GM19023 (cell line): ENCODE results near the gene KRTAP3-2.
"Not testable (repeated sequence)": the region's sequence is repeated elsewhere in the genome, so short reads cannot be mapped to it uniquely, and the experiment has no call there.

Source experiments
- ATAC-seq: cut with Tn5 transposase; IDR thresholded peaks from one replicate; pipeline ENCODE4 v1.9.1; 2021; ENCODE audit warnings: mild to moderate bottlenecking, moderate library complexity; ENCODE audit not compliant: unreplicated experiment

KRTAP3-2 gene

DNA sequence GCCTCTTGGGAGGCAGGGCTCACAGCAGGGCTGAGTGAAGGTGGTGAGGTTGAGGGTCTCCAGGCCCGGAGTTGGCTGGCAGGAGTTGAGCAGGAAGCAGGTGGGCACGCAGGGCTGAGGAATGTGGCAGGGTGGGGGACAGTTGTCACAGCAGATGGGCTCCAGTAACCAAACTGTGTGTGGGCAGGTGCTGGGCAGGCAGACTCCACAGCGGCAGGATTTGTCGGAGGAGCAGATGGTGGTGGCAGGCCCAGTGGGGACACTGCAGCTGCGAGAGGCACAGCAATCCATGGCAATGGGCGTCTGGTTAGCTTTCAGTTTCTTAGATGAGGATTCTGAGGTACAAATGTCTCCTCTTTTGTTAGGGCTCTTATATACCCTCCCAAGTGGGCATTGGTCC, at the start of gene KRTAP3-2:
Gene KRTAP3-2 (minus strand): TSS at position 344 of the 400 bp plus-strand sequence. CDS start 53 bp downstream, at position 291.
- ATAC-seq = not testable (repeated sequence)

DNA sequence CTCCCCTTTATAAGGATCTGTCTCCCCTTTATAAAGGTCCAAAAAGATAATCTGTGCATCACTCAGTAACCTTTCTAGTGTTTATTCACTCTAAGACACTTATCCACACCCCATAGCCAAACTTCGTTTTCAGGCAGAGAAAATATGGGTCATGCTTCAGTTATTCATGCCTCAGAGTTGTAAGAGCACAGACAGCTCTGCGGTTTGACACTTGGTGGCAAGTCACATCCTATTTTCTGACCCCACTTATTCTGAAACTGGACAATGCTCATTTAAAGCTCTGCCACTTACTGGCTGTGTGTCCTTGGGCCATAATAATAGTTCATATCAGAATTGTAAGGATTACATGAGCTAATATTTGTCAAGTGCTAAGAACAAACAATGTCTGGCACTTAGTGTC, 49.4 kb upstream of the KRTAP3-2 start:
- ATAC-seq = no peak

DNA sequence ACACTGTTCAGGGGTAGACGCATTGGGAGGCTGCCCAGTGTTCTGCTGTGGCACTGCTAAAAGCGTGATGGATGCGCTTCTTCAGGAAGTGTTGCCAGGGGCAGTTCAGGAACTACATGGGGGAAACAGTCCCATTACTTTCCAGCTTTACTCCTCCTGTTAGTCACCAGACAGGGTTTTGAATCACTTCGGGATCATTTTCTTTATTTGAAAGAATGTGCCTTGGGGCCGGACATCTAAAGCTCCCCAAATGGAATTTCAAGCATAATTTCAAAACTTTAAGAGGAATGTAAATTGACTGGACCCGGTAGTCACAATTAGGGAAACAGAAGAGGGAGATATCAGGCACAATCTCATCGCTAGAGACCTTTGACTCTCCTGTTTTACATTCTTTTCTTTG, 48.7 kb upstream of the KRTAP3-2 start:
- ATAC-seq = no peak

DNA sequence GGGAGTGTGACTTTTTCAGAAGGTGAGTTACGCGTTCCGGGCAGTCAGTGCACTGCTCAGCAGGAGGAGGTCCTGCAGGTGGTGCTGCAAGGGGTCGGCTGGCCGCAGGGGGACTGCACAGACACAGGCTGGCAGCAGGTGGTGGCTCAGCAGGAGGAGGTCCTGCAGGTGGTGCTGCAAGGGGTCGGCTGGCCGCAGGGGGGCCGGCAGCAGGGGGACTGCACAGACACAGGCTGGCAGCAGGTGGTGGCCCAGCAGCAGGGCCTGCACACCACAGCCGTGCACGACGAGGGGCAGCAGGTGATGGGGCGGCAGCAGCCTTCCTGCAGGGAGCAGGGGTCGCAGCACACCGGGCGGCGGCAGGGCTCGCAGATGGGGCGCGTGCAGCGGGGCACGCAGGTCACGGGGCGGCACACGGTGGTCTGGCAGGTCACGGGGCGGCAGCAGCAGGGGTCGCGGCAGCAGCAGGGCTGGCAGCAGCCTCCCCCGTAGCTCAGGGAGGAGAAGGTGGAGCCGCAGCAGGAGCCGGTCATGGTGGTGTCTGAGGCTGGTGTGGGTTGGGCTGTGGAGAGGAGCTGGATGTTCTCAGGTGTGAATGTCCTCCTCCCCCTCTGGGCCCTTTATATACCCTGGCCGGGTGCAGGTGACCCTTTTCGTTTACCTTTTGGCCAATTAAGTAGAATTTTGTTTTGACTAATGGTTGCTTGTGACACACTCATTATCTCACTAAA, 47.2 kb upstream of the KRTAP3-2 start, which contains the start of gene KRTAP2-1:
Gene KRTAP2-1 (minus strand): TSS at position 582 of the 731 bp plus-strand sequence. CDS start 49 bp downstream, at position 533.
- not testable (repeated sequence) for ATAC-seq

DNA sequence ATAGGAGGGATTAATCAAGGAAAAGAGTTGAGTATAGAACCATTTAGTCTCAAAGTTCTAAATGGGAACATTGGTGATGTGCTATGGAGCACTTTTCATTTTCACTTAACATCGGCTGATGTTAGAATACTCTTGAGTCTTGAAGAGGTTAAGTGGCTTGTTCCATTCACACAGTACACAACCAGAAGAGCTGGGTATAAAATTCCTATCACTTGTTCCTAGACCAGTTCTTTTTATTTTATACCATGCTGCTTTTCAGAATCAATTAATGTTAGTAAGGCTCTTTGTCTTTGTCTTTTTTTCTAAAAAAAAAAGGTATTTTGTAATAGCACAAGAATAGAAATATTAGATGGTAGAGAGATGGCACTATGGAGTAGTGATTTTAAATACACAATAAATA, 43.2 kb upstream of the KRTAP3-2 start:
- ATAC-seq = no peak

DNA sequence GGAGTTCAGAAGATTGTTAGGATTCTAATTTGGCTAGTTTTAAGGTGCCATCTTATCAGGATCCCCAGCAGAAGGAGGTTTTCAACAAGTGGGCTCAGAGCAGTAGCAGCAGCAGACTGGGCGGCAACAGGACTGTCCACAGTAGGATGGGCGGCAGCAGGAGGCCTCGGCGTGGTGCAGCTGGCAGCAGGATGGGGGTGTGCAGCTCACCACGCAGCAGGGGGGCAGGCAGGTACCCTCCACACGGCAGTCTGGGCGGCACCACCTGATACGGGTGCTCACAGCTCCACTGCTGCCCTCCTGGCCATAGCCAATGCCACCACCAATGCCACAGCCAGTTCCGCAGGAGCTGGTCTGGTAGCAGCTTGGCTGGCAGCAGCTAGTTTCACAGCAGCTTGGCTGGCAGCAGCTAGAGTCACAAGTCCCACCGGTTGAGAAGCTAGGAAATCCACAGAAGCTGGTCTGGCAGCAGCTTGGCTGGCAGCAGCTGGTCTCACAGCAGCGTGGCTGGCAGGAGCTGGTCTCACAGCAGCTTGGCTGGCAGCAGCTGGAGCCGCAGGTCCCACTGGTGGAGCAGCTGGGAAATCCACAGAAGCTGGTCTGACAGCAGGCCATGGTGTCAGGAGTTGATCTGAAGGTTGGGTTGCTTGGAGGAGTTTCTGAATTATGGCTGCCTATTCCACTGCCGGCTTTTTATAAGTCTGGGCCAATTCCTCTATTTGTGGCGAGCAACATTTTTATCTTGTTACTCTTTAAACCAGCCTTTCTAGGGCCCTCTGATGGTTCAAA, 41.3 kb upstream of the KRTAP3-2 start, which contains the start of gene KRTAP1-1:
Gene KRTAP1-1 (minus strand): TSS at position 668 of the 789 bp plus-strand sequence. CDS start 53 bp downstream, at position 615.
- ATAC-seq = not testable (repeated sequence)

DNA sequence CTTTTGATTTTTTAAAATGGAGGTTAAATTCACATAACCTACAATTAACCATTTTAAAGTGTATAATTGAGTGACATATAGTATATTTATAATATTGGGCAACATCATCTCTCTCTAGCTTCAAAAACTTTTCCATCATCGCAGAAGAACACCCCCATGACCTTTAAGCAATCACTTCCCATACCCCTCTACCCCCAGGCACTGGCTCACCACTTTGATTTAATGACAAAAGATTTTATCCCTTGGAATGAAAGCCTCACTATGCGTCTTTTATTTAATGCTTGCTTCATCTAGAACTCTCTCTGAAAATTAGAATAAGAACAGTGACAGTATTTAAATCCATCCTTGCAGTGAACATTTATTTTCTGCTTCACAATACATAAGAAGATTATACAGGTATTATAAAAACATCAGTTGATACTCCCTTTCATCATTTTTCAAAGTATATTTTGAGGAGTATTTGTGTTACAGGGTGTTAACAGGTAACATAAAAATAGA, 38.2 kb upstream of the KRTAP3-2 start:
- ATAC-seq = no peak

DNA sequence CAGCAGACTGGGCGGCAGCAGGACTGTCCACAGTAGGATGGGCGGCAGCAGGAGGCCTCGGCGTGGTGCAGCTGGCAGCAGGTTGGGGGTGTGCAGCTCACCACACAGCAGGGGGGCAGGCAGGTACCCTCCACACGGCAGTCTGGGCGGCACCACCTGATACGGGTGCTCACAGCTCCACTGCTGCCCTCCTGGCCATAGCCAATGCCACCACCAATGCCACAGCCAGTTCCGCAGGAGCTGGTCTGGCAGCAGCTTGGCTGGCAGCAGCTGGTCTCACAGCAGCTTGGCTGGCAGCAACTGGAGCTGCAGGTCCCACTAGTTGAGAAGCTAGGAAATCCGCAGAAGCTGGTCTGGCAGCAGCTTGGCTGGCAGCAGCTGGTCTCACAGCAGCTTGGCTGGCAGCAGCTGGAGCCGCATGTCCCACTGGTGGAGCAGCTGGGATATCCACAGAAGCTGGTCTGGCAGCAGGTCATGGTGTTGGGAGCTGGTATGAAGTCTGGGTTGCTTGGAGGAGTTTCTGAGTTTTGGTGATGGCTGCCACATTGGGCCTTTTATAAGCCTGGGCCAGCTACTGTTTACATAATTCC, 34.7 kb upstream of the KRTAP3-2 start, which contains the start of gene KRTAP1-3:
Gene KRTAP1-3 (minus strand): TSS at position 529 of the 590 bp plus-strand sequence. CDS start 53 bp downstream, at position 476.
- ATAC-seq = not testable (repeated sequence)

DNA sequence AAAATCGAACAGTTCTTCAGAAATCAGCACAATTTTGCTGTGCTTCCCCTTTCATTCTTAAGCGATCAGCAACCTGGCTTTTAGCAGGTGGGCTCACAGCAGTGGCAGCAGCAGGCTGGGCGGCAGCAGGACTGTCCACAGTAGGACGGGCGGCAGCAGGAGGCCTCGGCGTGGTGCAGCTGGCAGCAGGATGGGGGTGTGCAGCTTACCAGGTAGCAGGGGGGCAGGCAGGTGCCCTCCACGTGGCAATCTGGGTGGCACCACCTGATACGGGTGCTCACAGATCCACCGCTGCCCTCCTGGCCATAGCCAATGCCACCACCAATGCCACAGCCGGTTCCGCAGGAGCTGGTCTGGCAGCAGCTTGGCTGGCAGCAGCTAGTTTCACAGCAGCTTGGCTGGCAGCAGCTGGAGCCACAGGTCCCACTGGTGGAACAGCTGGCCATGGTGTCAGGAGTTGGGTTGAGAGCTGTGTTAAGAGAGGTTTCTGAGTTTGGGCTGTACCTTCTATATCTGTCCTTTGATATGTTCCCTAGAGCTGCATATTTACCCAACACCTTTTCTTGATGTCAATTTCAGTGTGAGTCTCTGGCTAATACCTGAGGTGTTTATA, 30.0 kb upstream of the KRTAP3-2 start, which contains the start of gene KRTAP1-4:
Gene KRTAP1-4 (minus strand): TSS at position 563 of the 613 bp plus-strand sequence. CDS start 117 bp downstream, at position 446.
- ATAC-seq = no peak

DNA sequence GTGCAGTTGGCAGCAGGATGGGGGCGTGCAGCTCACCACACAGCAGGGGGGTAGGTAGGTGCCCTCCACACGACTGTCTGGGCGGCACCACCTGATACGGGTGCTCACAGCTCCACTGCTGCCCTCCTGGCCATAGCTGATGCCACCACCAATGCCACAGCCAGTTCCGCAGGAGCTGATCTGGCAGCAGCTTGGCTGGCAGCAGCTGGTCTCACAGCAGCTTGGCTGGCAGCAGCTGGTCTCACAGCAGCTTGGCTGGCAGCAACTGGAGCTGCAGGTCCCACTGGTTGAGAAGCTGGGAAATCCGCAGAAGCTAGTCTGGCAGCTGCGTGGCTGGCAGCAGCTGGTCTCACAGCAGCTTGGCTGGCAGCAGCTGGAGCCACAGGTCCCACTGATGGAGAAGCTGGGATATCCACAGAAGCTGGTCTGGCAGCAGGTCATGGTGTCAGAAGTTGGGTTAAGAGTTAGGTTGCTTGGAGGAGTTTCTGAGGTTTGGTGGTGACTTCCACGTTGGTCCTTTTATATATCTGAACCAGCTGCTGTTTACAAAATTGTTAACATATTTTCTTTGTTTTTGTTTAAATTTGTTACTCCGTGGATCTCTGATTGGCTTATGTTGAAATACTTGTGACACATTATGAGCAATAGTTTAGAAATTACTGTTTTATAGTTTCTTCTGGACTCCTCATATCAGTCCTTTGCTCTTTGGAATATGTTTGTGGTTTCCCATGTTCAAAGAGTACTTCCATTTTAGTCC, 27.2 kb upstream of the KRTAP3-2 start, which contains the start of gene KRTAP1-5:
Gene KRTAP1-5 (minus strand): TSS at position 494 of the 757 bp plus-strand sequence. CDS start 53 bp downstream, at position 441.
- no peak for ATAC-seq

DNA sequence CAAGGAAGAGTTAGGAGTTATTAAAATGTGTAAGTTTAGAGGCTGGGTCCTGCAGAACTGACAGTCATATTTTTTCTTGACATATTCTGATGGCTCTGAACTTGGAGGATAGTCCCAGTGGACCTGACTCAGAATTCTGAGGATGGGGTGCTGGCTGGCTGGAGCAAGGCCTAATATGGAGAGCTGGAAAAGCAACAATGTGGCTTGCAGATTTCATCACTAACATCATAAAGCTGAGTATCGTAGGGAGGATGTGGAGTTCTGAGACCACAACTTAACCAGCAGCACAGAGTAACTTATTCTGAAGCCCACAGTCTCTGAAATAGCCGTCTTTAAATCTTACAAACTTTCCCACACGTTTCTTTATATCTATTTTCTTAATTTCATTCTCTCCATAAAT, 25.0 kb upstream of the KRTAP3-2 start:
- ATAC-seq = no peak

DNA sequence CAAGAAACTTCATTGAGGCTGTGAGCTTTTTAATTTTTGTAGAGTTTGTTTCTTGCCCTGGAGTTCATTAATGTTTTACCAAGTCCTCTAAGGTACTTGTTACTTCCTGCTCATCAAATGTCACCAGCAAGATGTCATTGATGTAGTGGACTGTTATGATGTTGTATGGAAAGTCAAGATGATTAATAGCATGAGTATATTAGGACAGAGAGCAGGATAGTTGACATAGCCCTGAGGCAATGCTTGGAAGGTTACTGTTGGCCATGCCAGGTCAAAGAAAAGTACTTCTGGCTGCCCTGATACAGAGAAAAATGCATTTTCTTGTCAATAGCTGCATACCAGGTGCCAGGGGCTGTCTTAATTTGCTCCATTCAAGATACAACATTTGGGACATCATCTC, 20.6 kb upstream of the KRTAP3-2 start:
- no peak for ATAC-seq

DNA sequence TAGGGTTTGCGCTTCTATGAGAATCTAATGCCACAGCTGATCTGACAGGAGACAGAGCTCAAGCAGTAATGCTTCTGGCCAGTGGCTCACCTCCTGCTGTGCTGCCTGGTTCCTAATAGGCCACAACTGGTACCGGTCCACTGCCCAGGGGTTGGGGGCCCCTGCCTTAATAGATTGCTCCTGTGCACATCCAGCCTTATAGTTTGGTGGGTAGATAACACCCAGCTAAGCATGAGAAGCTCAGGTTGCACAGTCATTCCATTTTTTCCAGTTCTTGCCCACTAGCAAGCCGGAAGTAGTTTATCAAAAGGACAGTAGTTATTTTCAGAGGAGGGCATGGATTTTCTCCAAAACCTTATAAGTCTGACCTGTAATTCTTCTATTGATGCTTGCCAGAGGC, 19.7 kb upstream of the KRTAP3-2 start:
- no peak for ATAC-seq

DNA sequence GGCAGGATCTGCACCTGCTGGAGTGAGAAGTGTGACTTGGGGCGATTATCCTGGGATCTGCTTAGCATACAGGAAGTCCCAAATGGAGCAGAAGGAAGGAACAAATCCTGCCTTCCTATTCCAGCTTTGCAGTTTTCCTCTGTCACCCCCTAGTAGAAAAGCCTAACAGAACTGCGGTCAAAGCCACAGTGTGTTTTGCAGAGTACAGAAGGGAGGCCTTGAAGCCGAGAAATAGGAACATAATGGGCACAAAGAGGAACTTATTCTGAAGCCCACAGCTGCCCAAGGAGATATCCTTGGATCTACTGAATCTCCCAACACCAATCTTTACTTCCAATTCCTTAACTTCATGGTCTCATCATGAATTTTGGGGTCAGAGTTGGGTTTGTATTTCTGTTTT, 18.8 kb upstream of the KRTAP3-2 start:
- ATAC-seq = no peak

DNA sequence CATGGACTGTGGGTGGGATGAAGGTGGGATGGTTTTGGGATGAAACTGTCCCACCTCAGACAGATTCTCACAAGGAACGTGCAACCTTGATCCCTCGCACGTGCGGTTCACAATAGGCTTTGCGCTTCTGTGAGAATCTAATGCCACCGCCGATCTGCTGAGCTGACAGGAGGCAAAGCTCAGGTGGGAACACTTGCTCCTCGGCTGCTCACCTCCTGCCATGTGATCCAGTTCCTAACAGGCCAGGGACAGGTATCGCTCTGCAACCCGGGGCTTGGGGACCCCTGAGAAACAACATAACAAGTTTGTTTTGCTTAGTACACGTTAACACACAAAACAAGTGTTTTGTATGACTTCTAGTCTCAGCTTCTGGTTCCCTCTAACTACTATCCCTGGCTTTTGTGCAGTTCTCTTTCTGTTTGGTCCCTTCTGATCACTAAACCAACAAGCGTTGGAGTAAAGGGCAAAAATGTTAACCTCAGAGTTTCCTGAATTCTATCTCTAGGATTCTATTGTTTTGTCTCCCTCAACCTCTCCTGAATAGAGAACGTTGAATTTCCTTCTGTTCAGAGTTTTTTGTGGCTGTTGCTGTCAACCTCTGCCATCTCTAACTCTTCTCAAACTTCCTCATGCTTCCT, 17.0 kb upstream of the KRTAP3-2 start:
- ATAC-seq = no peak

DNA sequence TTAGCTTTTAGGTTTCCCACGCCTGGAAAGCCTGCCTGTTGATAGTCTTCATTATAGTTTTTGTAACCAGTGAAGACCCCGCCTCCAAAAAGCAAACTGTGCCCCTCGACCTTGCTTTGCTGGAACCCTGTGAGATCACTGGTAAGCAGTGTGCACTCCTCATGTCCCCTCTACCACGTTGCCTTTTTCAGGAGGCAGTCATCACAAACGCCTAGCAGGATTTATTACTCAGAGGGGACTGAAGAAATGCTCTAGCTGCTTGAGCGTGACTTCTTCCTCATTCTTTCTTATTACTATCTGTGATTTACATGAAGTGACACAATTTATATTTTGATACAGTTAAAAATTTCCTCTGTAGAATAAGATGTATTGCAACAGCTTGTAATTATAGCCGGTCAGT, 15.7 kb upstream of the KRTAP3-2 start:
- ATAC-seq = no peak

DNA sequence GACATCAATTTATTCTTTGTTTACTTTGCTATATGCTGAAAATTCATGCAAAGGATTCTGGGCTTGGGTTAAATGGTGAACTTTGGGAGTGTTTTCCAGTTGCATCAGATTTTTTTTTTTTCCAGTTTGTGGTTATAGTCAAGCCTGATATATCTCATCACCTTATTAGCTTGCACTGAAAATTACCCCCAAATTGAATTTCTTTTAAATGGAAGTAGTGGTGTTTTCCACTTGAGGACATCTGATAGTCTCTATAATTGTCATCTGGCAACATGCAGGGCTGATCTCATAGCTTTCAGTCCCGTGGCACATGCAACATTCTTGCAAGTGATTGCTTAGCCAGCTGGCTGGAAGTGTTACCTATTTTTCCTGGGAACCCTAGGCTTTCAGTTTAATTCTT, 13.9 kb upstream of the KRTAP3-2 start:
- ATAC-seq = no peak

DNA sequence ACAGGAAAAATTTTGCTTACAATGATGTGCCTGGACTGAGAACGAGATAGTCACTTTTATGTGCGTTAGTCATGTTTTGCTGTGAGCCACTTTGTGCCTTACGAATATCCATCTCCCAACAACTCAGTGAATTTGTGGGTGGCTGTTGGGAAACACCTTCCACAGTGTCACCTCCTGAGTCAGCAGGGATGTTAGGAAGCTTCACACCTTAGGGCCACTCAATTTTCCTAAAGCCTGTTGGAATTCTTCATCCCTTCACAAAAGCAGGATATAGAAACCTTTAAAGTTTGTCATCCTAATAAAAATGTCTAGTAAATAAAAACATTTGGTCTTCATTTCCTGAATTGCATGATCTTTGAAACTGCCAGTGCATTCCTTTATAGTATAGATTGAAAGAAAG, 13.5 kb upstream of the KRTAP3-2 start:
- no peak for ATAC-seq
